Neural cell (in vitro differentiated cells): ENCODE results near the gene METTL26. TPM values are rescaled to one million over a fixed set of nuclear protein-coding genes. Genes with fewer than 3 reads are reported as not detected.
A peak's percentile ranks its signal among the peaks of the same experiment; 100 is the strongest.

Source experiments
- H2AFZ ChIP-seq: fragments of 200-600, 300-800 bp; sonication (generic), shearing (Covaris generic); 2 replicates; pipeline ENCODE4 v1.6.0; 2014; ENCODE audit warnings: low read depth, mild to moderate bottlenecking, antibody characterized with exemption, low read length, moderate library complexity
- H3F3A ChIP-seq: fragments of 200-600 bp; shearing (Covaris generic); 2 replicates; pipeline ENCODE4 v1.6.1; 2016; ENCODE audit warnings: mild to moderate bottlenecking, moderate library complexity, mixed read lengths, antibody characterized with exemption, low read length; ENCODE audit not compliant: insufficient read depth, poor library complexity, severe bottlenecking
- H3K27ac ChIP-seq: fragments of 200-600, 300-800 bp; sonication (generic), shearing (Covaris generic); 2 replicates; pipeline ENCODE4 v1.5.1; 2014; ENCODE audit warnings: mild to moderate bottlenecking, low read length, moderate library complexity
- H3K27me3 ChIP-seq: fragments of 300-800, 200-600 bp; sonication (generic), shearing (Covaris generic); 2 replicates; pipeline ENCODE4 v1.6.0; 2014; ENCODE audit warnings: mild to moderate bottlenecking, low read depth, low read length, moderate library complexity; ENCODE audit not compliant: insufficient read depth
- H3K36me3 ChIP-seq: fragments of 300-800, 200-600 bp; sonication (generic), shearing (Covaris generic); 2 replicates; pipeline ENCODE4 v1.5.1; 2014; ENCODE audit warnings: mild to moderate bottlenecking, antibody characterized with exemption, low read length, moderate library complexity; ENCODE audit not compliant: insufficient read depth
- H3K4me2 ChIP-seq: fragments of 300-800, 200-600 bp; sonication (generic), shearing (Covaris generic); 2 replicates; pipeline ENCODE4 v1.6.0; 2014; ENCODE audit warnings: mild to moderate bottlenecking, low read length
- H3K4me3 ChIP-seq: fragments of 300-800, 200-600 bp; sonication (generic), shearing (Covaris generic); 2 replicates; pipeline ENCODE4 v1.5.1; 2014; ENCODE audit warnings: mild to moderate bottlenecking, low read length, moderate library complexity
- H3K79me2 ChIP-seq: fragments of 200-600 bp; shearing (Covaris generic); replicated peaks from 2 replicates; pipeline ENCODE4 v1.6.0; 2014; ENCODE audit warnings: mild to moderate bottlenecking, low read length, moderate library complexity; ENCODE audit not compliant: insufficient read depth
- H3K9ac ChIP-seq: fragments of 300-800, 200-600 bp; sonication (generic), shearing (Covaris generic); 2 replicates; pipeline ENCODE4 v1.6.1; 2016; ENCODE audit warnings: mild to moderate bottlenecking, low read length, mixed read lengths
- H3K9me2 ChIP-seq: fragments of 200-600 bp; shearing (Covaris generic); 2 replicates; pipeline ENCODE4 v1.6.1; 2016; ENCODE audit warnings: mild to moderate bottlenecking, low read length, mixed read lengths; ENCODE audit not compliant: insufficient read depth
- H3K9me3 ChIP-seq: fragments of 200-600, 300-800 bp; sonication (generic), shearing (Covaris generic); 2 replicates; pipeline ENCODE4 v1.6.1; 2016; ENCODE audit warnings: mild to moderate bottlenecking, mixed run types, low read length, moderate library complexity, mixed read lengths
- H4K20me1 ChIP-seq: fragments of 200-600 bp; shearing (Covaris generic); 2 replicates; pipeline ENCODE4 v1.6.1; 2016; ENCODE audit warnings: mild to moderate bottlenecking, mixed run types; ENCODE audit not compliant: insufficient read depth
- CTCF ChIP-seq: fragments of 450-650 bp; IDR thresholded peaks from 2 replicates; pipeline ENCODE4 v1.5.1; 2014; ENCODE audit warnings: antibody characterized with exemption, mild to moderate bottlenecking, moderate library complexity; ENCODE audit not compliant: poor library complexity, severe bottlenecking
- EP300 ChIP-seq: fragments of 450-650 bp; conservative IDR thresholded peaks from 2 replicates; pipeline ENCODE4 v1.6.1; 2014; ENCODE audit warnings: antibody characterized with exemption, mild to moderate bottlenecking, moderate library complexity; ENCODE audit not compliant: poor library complexity, severe bottlenecking
- EZH2 ChIP-seq: fragments of 200-600, 300-800 bp; shearing (Covaris generic), sonication (generic); IDR thresholded peaks from 2 replicates; pipeline ENCODE4 v1.6.1; 2014; ENCODE audit warnings: antibody characterized with exemption, low read length, borderline replicate concordance, mild to moderate bottlenecking; ENCODE audit not compliant: insufficient read depth, poor library complexity, severe bottlenecking
- MXI1 ChIP-seq: fragments of 450-650 bp; conservative IDR thresholded peaks from 2 replicates; pipeline ENCODE4 v1.6.1; 2014; ENCODE audit warnings: antibody characterized with exemption, mild to moderate bottlenecking; ENCODE audit not compliant: poor library complexity, severe bottlenecking
- POLR2AphosphoS5 ChIP-seq: IDR thresholded peaks from 2 replicates; pipeline ENCODE4 v1.6.1; 2012
- RAD21 ChIP-seq: fragments of 450-650 bp; conservative IDR thresholded peaks from 2 replicates; pipeline ENCODE4 v1.6.1; 2014; ENCODE audit warnings: antibody characterized with exemption, mild to moderate bottlenecking, moderate library complexity
- SMC3 ChIP-seq: fragments of 450-650 bp; conservative IDR thresholded peaks from 2 replicates; pipeline ENCODE4 v1.6.1; 2014; ENCODE audit warnings: antibody characterized with exemption, mild to moderate bottlenecking, moderate library complexity; ENCODE audit not compliant: poor library complexity
- TAF1 ChIP-seq: IDR thresholded peaks from 2 replicates; pipeline ENCODE4 v1.6.1; 2012; ENCODE audit warnings: low read depth
- polyA plus RNA-seq: library from polyadenylated mRNA; depleted of rRNA; stranded (reverse); fragments of >200 nt; gene quantifications from 2 replicates; pipeline ENCODE4 v1.2.3, GENCODE V29; 2014
- TF ChIP-seq, protein P1 (sequence below): IDR thresholded peaks from 2 replicates; pipeline ENCODE4 v1.6.1; 2012; ENCODE audit warnings: borderline replicate concordance

The METTL26 gene
- polyA plus RNA-seq, 1 donor from 2014 or later = 127 TPM

GRCh38 chr16:637081-638018 lies 1.2 kb upstream of the METTL26 start (continued):
- no peak for TF ChIP-seq EP300

DNA sequence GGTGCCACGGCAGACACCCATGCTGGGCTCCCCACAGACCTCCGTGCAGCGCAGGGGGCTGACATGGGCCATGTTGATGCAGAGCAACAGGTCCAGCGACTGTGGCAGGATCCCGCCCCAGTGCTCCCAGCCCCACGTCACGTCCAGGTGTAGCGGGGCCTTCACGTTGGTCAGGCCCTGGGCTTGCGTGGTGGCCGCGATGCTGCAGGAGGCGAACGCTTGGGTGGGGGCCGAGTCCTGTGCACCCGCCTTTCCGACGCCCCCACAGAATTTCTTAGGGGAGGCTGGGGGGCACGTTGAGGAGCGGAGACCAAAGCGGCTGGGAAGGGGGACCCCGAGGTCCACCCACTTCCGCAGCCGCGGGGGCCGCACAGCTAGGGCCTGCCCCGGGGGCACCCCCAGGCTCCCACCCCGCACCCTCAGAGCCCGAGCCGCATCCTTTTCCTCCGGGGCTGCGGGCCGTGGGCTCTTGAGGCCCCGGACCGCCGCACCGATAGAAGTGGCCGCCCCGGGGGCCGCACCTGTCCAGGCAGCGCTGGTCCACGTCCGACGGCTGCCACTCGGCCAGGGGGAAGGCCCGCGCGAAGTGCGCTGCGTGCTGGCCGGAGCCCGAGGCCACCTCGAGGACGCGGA lies 416 bp downstream of the METTL26 start:
- H3K27ac ChIP-seq = peak overlapping the region; percentile 93

More for the DNA sequence above, 416 bp downstream of the METTL26 start:
- H2AFZ ChIP-seq = no peak overlapping the region
- peak overlapping the region; percentile 94 for H3K4me3 ChIP-seq
- H3F3A ChIP-seq = no peaks in the 10 kb centered on the region
- peak overlapping the region; percentile 87 for H3K9ac ChIP-seq
- no peaks in the 10 kb centered on the region for H3K27me3 ChIP-seq
- H3K9me2 ChIP-seq = no peaks in the 10 kb centered on the region
- TF ChIP-seq EP300 (no peak), MXI1 (no peak), RAD21 (no peak), CTCF (no peak), EZH2 (no peak), POLR2AphosphoS5 (no peak), TAF1 (no peak), SMC3 (no peak)
- TF ChIP-seq, protein P1, sequence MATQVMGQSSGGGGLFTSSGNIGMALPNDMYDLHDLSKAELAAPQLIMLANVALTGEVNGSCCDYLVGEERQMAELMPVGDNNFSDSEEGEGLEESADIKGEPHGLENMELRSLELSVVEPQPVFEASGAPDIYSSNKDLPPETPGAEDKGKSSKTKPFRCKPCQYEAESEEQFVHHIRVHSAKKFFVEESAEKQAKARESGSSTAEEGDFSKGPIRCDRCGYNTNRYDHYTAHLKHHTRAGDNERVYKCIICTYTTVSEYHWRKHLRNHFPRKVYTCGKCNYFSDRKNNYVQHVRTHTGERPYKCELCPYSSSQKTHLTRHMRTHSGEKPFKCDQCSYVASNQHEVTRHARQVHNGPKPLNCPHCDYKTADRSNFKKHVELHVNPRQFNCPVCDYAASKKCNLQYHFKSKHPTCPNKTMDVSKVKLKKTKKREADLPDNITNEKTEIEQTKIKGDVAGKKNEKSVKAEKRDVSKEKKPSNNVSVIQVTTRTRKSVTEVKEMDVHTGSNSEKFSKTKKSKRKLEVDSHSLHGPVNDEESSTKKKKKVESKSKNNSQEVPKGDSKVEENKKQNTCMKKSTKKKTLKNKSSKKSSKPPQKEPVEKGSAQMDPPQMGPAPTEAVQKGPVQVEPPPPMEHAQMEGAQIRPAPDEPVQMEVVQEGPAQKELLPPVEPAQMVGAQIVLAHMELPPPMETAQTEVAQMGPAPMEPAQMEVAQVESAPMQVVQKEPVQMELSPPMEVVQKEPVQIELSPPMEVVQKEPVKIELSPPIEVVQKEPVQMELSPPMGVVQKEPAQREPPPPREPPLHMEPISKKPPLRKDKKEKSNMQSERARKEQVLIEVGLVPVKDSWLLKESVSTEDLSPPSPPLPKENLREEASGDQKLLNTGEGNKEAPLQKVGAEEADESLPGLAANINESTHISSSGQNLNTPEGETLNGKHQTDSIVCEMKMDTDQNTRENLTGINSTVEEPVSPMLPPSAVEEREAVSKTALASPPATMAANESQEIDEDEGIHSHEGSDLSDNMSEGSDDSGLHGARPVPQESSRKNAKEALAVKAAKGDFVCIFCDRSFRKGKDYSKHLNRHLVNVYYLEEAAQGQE = no peak
- no peaks in the 10 kb centered on the region for H3K36me3 ChIP-seq
- no peaks in the 10 kb centered on the region for H4K20me1 ChIP-seq
- H3K79me2 ChIP-seq = no peaks in the 10 kb centered on the region
- H3K4me2 ChIP-seq = no peak overlapping the region
- no peaks in the 10 kb centered on the region for H3K9me3 ChIP-seq
